IMR-90 (cell line): ENCODE measurements around the gene PMF1. TPM values are rescaled to one million over a fixed set of nuclear protein-coding genes. Genes with fewer than 3 reads are reported as not detected.

Experiments
- ATAC-seq: fragments of 200-7000 bp; cut with Tn5 transposase; 2 replicates; pipeline ENCODE4 v1.9.1; 2020; ENCODE audit warnings: low read depth, mild to moderate bottlenecking, moderate library complexity
- BruUV-seq: library from RNA; stranded (reverse); fragments of 400-500 nt; replicated peaks from 2 replicates; lab custom pipeline; 2021; lab: Mats Ljungman, UMichigan
- CTCF ChIA-PET: fragments of 300-600 bp; formaldehyde crosslinking; extraction: SDS; loops from one replicate; lab custom pipeline; 2021; ENCODE audit warnings: antibody characterized with exemption; lab: Yijun Ruan, JAX
- POLR2A ChIA-PET: fragments of 300-600 bp; sonication (Branson Sonifier 250); formaldehyde crosslinking; loops from one replicate; lab custom pipeline; 2022; ENCODE audit warnings: antibody characterized with exemption; ENCODE audit not compliant: unreplicated experiment; lab: Charles Lee
- DNase-seq: peaks from one replicate; pipeline ENCODE4 v3.0.0; 2013
- H2AFZ ChIP-seq: replicated peaks from 2 replicates; pipeline ENCODE3; 2013; ENCODE audit warnings: low read length, mild to moderate bottlenecking; ENCODE audit not compliant: poor library complexity
- H2AK5ac ChIP-seq: 2 replicates; pipeline ENCODE4 v1.6.1; 2013; ENCODE audit warnings: low read depth, low read length, inconsistent platforms
- H2AK9ac ChIP-seq: replicated peaks from 2 replicates; pipeline ENCODE3; 2013; ENCODE audit warnings: mild to moderate bottlenecking, low read depth, low read length, moderate library complexity; ENCODE audit not compliant: poor library complexity
- H2BK120ac ChIP-seq: 2 replicates; pipeline ENCODE4 v1.6.1; 2013; ENCODE audit warnings: low read depth, low read length, inconsistent platforms
- H2BK15ac ChIP-seq: 3 replicates; pipeline ENCODE4 v1.6.1; 2013; ENCODE audit warnings: low read depth, low read length, inconsistent platforms
- H2BK20ac ChIP-seq: 2 replicates; pipeline ENCODE4 v1.6.1; 2013; ENCODE audit warnings: low read depth, mild to moderate bottlenecking, inconsistent platforms, low read length, moderate library complexity
- H2BK5ac ChIP-seq: 2 replicates; pipeline ENCODE4 v1.6.1; 2013; ENCODE audit warnings: mild to moderate bottlenecking, low read depth, low read length, inconsistent platforms; ENCODE audit not compliant: poor library complexity, severe bottlenecking
- H3K14ac ChIP-seq: replicated peaks from 2 replicates; pipeline ENCODE4 v1.6.1; 2013; ENCODE audit warnings: low read depth, low read length, inconsistent platforms
- H3K18ac ChIP-seq: 2 replicates; pipeline ENCODE4 v1.6.1; 2013; ENCODE audit warnings: low read depth, low read length, control low read depth
- H3K23ac ChIP-seq: 2 replicates; pipeline ENCODE4 v1.6.1; 2013; ENCODE audit warnings: low read depth, low read length, inconsistent platforms
- H3K27ac ChIP-seq: 2 replicates; pipeline ENCODE4 v1.5.1; 2013; ENCODE audit warnings: mild to moderate bottlenecking, control low read depth, low read length; ENCODE audit not compliant: insufficient read depth
- H3K27me3 ChIP-seq: 2 replicates; pipeline ENCODE4 v1.6.1; 2013; ENCODE audit warnings: low read length; ENCODE audit not compliant: control insufficient read depth, insufficient read depth
- H3K36me3 ChIP-seq: 2 replicates; pipeline ENCODE4 v1.6.1; 2013; ENCODE audit warnings: low read length, mixed read lengths; ENCODE audit not compliant: control insufficient read depth, insufficient read depth
- H3K4ac ChIP-seq: 2 replicates; pipeline ENCODE4 v1.6.1; 2013; ENCODE audit warnings: low read depth, low read length, inconsistent platforms
- H3K4me1 ChIP-seq: 2 replicates; pipeline ENCODE4 v1.6.1; 2013; ENCODE audit warnings: low read length, mixed read lengths; ENCODE audit not compliant: control insufficient read depth, insufficient read depth
- H3K4me2 ChIP-seq: 2 replicates; pipeline ENCODE4 v1.6.1; 2013; ENCODE audit warnings: low read depth, mild to moderate bottlenecking, control low read depth, low read length, moderate library complexity
- H3K4me3 ChIP-seq: 2 replicates; pipeline ENCODE4 v1.5.1; 2013; ENCODE audit warnings: low read depth, mild to moderate bottlenecking, control low read depth, low read length, moderate library complexity; ENCODE audit not compliant: insufficient read depth
- H3K56ac ChIP-seq: 2 replicates; pipeline ENCODE4 v1.6.1; 2013; ENCODE audit warnings: low read length, inconsistent platforms; ENCODE audit not compliant: insufficient read depth; ENCODE audit errors: extremely low read depth
- H3K79me1 ChIP-seq, 2 experiments: 2 replicates each; pipeline ENCODE4 v1.6.1; 2013; ENCODE audit warnings: low read length in 2 of 2, inconsistent platforms in 1 of 2, low read depth in 1 of 2
- H3K9ac ChIP-seq: 2 replicates; pipeline ENCODE4 v1.6.1; 2013; ENCODE audit warnings: low read depth, low read length, control low read depth
- H3K9me1 ChIP-seq: 2 replicates; pipeline ENCODE4 v1.6.1; 2013; ENCODE audit warnings: low read length, inconsistent platforms; ENCODE audit not compliant: insufficient read depth
- H3K9me3 ChIP-seq: 2 replicates; pipeline ENCODE4 v1.6.1; 2013; ENCODE audit warnings: low read length; ENCODE audit not compliant: control insufficient read depth, insufficient read depth
- H4K20me1 ChIP-seq: 2 replicates; pipeline ENCODE4 v1.6.1; 2013; ENCODE audit warnings: low read length, inconsistent platforms; ENCODE audit not compliant: insufficient read depth
- H4K5ac ChIP-seq: 2 replicates; pipeline ENCODE4 v1.6.1; 2013; ENCODE audit warnings: mild to moderate bottlenecking, low read depth, low read length, control low read depth
- H4K8ac ChIP-seq, 2 experiments: 2 replicates each; pipeline ENCODE4 v1.6.1; 2013; ENCODE audit warnings: low read depth in 2 of 2, low read length in 2 of 2, control low read depth in 1 of 2, inconsistent platforms in 1 of 2
- H4K91ac ChIP-seq: 2 replicates; pipeline ENCODE4 v1.6.1; 2013; ENCODE audit warnings: low read depth, low read length, inconsistent platforms; ENCODE audit not compliant: insufficient read depth
- BHLHE40 ChIP-seq: fragments of 150-350 bp; IDR thresholded peaks from 2 replicates; pipeline ENCODE4 v1.6.1; 2016; ENCODE audit warnings: mild to moderate bottlenecking, low read depth, low read length
- CEBPB ChIP-seq: IDR thresholded peaks from 2 replicates; pipeline ENCODE4 v1.6.1; 2012; ENCODE audit warnings: low read depth, low read length, improper control_type of control experiment
- CHD1 ChIP-seq: IDR thresholded peaks from 2 replicates; pipeline ENCODE4 v1.6.1; 2012; ENCODE audit warnings: low read depth, low read length, improper control_type of control experiment
- CTCF ChIP-seq: conservative IDR thresholded peaks from 2 replicates; pipeline ENCODE4 v1.5.1; 2012; ENCODE audit warnings: mild to moderate bottlenecking, low read depth, low read length, improper control_type of control experiment
- ELK1 ChIP-seq: fragments of 150-350 bp; IDR thresholded peaks from 2 replicates; pipeline ENCODE4 v1.6.1; 2016; ENCODE audit warnings: low read depth, mild to moderate bottlenecking, low read length, moderate library complexity, borderline replicate concordance
- FOS ChIP-seq: fragments of 150-350 bp; IDR thresholded peaks from 2 replicates; pipeline ENCODE4 v1.6.1; 2016; ENCODE audit warnings: low read depth, low read length
- MAFK ChIP-seq: IDR thresholded peaks from 2 replicates; pipeline ENCODE4 v1.6.1; 2012; ENCODE audit warnings: low read depth, low read length, improper control_type of control experiment
- MAZ ChIP-seq: IDR thresholded peaks from 2 replicates; pipeline ENCODE4 v1.6.1; 2012; ENCODE audit warnings: low read depth, mild to moderate bottlenecking, low read length, improper control_type of control experiment, moderate library complexity, borderline replicate concordance
- MXI1 ChIP-seq: IDR thresholded peaks from 2 replicates; pipeline ENCODE4 v1.6.1; 2012; ENCODE audit warnings: low read depth, mild to moderate bottlenecking, low read length, moderate library complexity, borderline replicate concordance
- NFE2L2 ChIP-seq: fragments of 150-350 bp; IDR thresholded peaks from 2 replicates; pipeline ENCODE4 v1.6.1; 2016; ENCODE audit warnings: low read depth, mild to moderate bottlenecking, low read length
- POLR2A ChIP-seq: IDR thresholded peaks from 2 replicates; pipeline ENCODE4 v1.6.1; 2012; ENCODE audit warnings: mild to moderate bottlenecking, low read depth, low read length
- RAD21 ChIP-seq: IDR thresholded peaks from 2 replicates; pipeline ENCODE4 v1.6.1; 2012; ENCODE audit warnings: low read length, improper control_type of control experiment
- RCOR1 ChIP-seq: IDR thresholded peaks from 2 replicates; pipeline ENCODE4 v1.6.1; 2012; ENCODE audit warnings: mild to moderate bottlenecking, low read length, improper control_type of control experiment; ENCODE audit not compliant: insufficient replicate concordance
- RFX5 ChIP-seq: IDR thresholded peaks from 2 replicates; pipeline ENCODE4 v1.8.0; 2012; ENCODE audit warnings: low read depth, mild to moderate bottlenecking, low read length, moderate library complexity
- SMC3 ChIP-seq: fragments of 150-350 bp; IDR thresholded peaks from 2 replicates; pipeline ENCODE4 v1.6.1; 2016; ENCODE audit warnings: low read depth, mild to moderate bottlenecking, antibody characterized with exemption, low read length, moderate library complexity
- USF2 ChIP-seq: fragments of 150-350 bp; IDR thresholded peaks from 2 replicates; pipeline ENCODE4 v1.6.1; 2017; ENCODE audit warnings: mild to moderate bottlenecking, antibody characterized with exemption, low read length, low read depth
- WGBS, 2 experiments: methylation state at CpG; one replicate each; pipeline versions ENCODE4 v1.1.5 to v1.1.7; 2013; ENCODE audit warnings: missing lambda C conversion rate in 2 of 2; ENCODE audit not compliant: insufficient read length in 1 of 2; ENCODE audit errors: extremely low coverage in 2 of 2; 5-methylcytosine and 5-hydroxymethylcytosine counted together
- dilution Hi-C: fragments of 300-500 bp; cut with HindIII; formaldehyde crosslinking; loops from one replicate; pipeline ENCODE4 v1.14.3; 2018; ENCODE audit warnings: low sequenced_read_pairs; ENCODE audit not compliant: unreplicated experiment
- in situ Hi-C: fragments of 300-500 bp; cut with MboI; formaldehyde crosslinking; loops from 3 replicates; pipeline ENCODE4 v1.14.3; 2019; ENCODE audit warnings: low sequenced_read_pairs, inconsistent platforms, mixed read lengths
- intact Hi-C: fragments of 100-400 bp; cut with micrococcal nuclease; formaldehyde crosslinking; loops from 2 replicates; pipeline ENCODE4 v1.10.0; 2022
- polyA plus RNA-seq, 3 experiments: library from polyadenylated mRNA; depleted of rRNA; stranded (reverse); fragments of >200 nt; gene quantifications; 2 replicates each; pipeline ENCODE4 v1.2.3, GENCODE V29; 2012; ENCODE audit warnings: low replicate concordance in 1 of 3
- total RNA-seq: library from RNA; depleted of rRNA; stranded (reverse); fragments of >200 nt; gene quantifications from 2 replicates; pipeline ENCODE4 v1.2.3, GENCODE V29; 2012

Gene PMF1
- total and polyA plus RNA-seq, 2 of the 4 experiments (the other 2 are of a cell fraction), result 54.8 to 73.4 TPM

- no peak overlapping the region for H4K5ac ChIP-seq
- TF ChIP-seq USF2 (no peak), FOS (no peak), BHLHE40 (no peak), ELK1 (no peak), CTCF (no peak), MAFK (no peak), RFX5 (no peak), RAD21 (no peak), MAZ (no peak), CHD1 (no peak), POLR2A (no peak), NFE2L2 (no peak), CEBPB (no peak), SMC3 (no peak), RCOR1 (no peak), MXI1 (no peak)
- H3K79me1 ChIP-seq, result peaks cover 24 to 67% of the 10 kb centered on the region in 2 experiments
- no peaks in the 10 kb centered on the region for H3K9me3 ChIP-seq
- peaks cover 21% of the 10 kb centered on the region for H4K20me1 ChIP-seq
- no peak overlapping the region for H3K18ac ChIP-seq
- dilution Hi-C loops (no loop called here), intact Hi-C loops (no loop called here), in situ Hi-C loops (no loop called here)
- H2AK9ac ChIP-seq, result peak overlapping the region; percentile 3
- H2AFZ ChIP-seq, result no peak overlapping the region
- no peak overlapping the region for H3K23ac ChIP-seq
- 78% methylated on average over 2 of the region's 2 CpGs; no CpG with 5 or more reads in 1 of the 2 experiments for whole genome bisulfite sequencing, 2 experiments
- H3K56ac ChIP-seq, result no peak overlapping the region
- no peak overlapping the region for H3K14ac ChIP-seq
- CTCF ChIA-PET, result interaction anchor here (1.1 kb wide), 1 partner anchor 16 kb away, joined by 3 read pairs; the partner anchor contains the start of gene PMF1
- H2BK15ac ChIP-seq, result no peak overlapping the region
- DNase-seq (no peak), ATAC-seq (no peak)
- no peak overlapping the region for H2BK120ac ChIP-seq
- no peak overlapping the region for H3K4ac ChIP-seq
- no peak overlapping the region for H3K4me2 ChIP-seq
- H4K8ac ChIP-seq, result no peak overlapping the region
- BruUV-seq, result no TSS peak
- H3K27ac ChIP-seq, result no peak overlapping the region
- no peaks in the 10 kb centered on the region for H3K27me3 ChIP-seq
- no peak overlapping the region for H2AK5ac ChIP-seq
- peaks cover 16% of the 10 kb centered on the region for H3K36me3 ChIP-seq
- no peak overlapping the region for H2BK20ac ChIP-seq
- H3K9ac ChIP-seq, result no peak overlapping the region
- H3K4me1 ChIP-seq, result no peaks in the 10 kb centered on the region
- H4K91ac ChIP-seq, result no peak overlapping the region
- POLR2A ChIA-PET, result interaction anchor here (0.9 kb wide), 1 partner anchor 17 kb away, joined by 3 read pairs; no protein-coding TSS in a partner anchor
- H2BK5ac ChIP-seq, result no peak overlapping the region
- peaks cover 15% of the 10 kb centered on the region for H3K9me1 ChIP-seq
- no peak overlapping the region for H3K4me3 ChIP-seq
These were observed 16.4 kb upstream of the PMF1 start for GRCh38 chr1:156196445-156196844.
